Neural cell (in vitro differentiated cells): ENCODE data around the gene WDR36. TPM values are rescaled to one million over a fixed set of nuclear protein-coding genes. Genes with fewer than 3 reads are reported as not detected.

Source experiments
- H2AFZ ChIP-seq: fragments of 200-600, 300-800 bp; sonication (generic), shearing (Covaris generic); 2 replicates; pipeline ENCODE4 v1.6.0; 2014; ENCODE audit warnings: low read depth, mild to moderate bottlenecking, antibody characterized with exemption, low read length, moderate library complexity
- H3F3A ChIP-seq: fragments of 200-600 bp; shearing (Covaris generic); 2 replicates; pipeline ENCODE4 v1.6.1; 2016; ENCODE audit warnings: mild to moderate bottlenecking, moderate library complexity, mixed read lengths, antibody characterized with exemption, low read length; ENCODE audit not compliant: insufficient read depth, poor library complexity, severe bottlenecking
- H3K27ac ChIP-seq: fragments of 200-600, 300-800 bp; sonication (generic), shearing (Covaris generic); 2 replicates; pipeline ENCODE4 v1.5.1; 2014; ENCODE audit warnings: mild to moderate bottlenecking, low read length, moderate library complexity
- H3K27me3 ChIP-seq: fragments of 300-800, 200-600 bp; sonication (generic), shearing (Covaris generic); 2 replicates; pipeline ENCODE4 v1.6.0; 2014; ENCODE audit warnings: mild to moderate bottlenecking, low read depth, low read length, moderate library complexity; ENCODE audit not compliant: insufficient read depth
- H3K36me3 ChIP-seq: fragments of 300-800, 200-600 bp; sonication (generic), shearing (Covaris generic); 2 replicates; pipeline ENCODE4 v1.5.1; 2014; ENCODE audit warnings: mild to moderate bottlenecking, antibody characterized with exemption, low read length, moderate library complexity; ENCODE audit not compliant: insufficient read depth
- H3K4me2 ChIP-seq: fragments of 300-800, 200-600 bp; sonication (generic), shearing (Covaris generic); 2 replicates; pipeline ENCODE4 v1.6.0; 2014; ENCODE audit warnings: mild to moderate bottlenecking, low read length
- H3K4me3 ChIP-seq: fragments of 300-800, 200-600 bp; sonication (generic), shearing (Covaris generic); 2 replicates; pipeline ENCODE4 v1.5.1; 2014; ENCODE audit warnings: mild to moderate bottlenecking, low read length, moderate library complexity
- H3K79me2 ChIP-seq: fragments of 200-600 bp; shearing (Covaris generic); replicated peaks from 2 replicates; pipeline ENCODE4 v1.6.0; 2014; ENCODE audit warnings: mild to moderate bottlenecking, low read length, moderate library complexity; ENCODE audit not compliant: insufficient read depth
- H3K9ac ChIP-seq: fragments of 300-800, 200-600 bp; sonication (generic), shearing (Covaris generic); 2 replicates; pipeline ENCODE4 v1.6.1; 2016; ENCODE audit warnings: mild to moderate bottlenecking, low read length, mixed read lengths
- H3K9me2 ChIP-seq: fragments of 200-600 bp; shearing (Covaris generic); 2 replicates; pipeline ENCODE4 v1.6.1; 2016; ENCODE audit warnings: mild to moderate bottlenecking, low read length, mixed read lengths; ENCODE audit not compliant: insufficient read depth
- H3K9me3 ChIP-seq: fragments of 200-600, 300-800 bp; sonication (generic), shearing (Covaris generic); 2 replicates; pipeline ENCODE4 v1.6.1; 2016; ENCODE audit warnings: mild to moderate bottlenecking, mixed run types, low read length, moderate library complexity, mixed read lengths
- H4K20me1 ChIP-seq: fragments of 200-600 bp; shearing (Covaris generic); 2 replicates; pipeline ENCODE4 v1.6.1; 2016; ENCODE audit warnings: mild to moderate bottlenecking, mixed run types; ENCODE audit not compliant: insufficient read depth
- EP300 ChIP-seq: fragments of 450-650 bp; conservative IDR thresholded peaks from 2 replicates; pipeline ENCODE4 v1.6.1; 2014; ENCODE audit warnings: antibody characterized with exemption, mild to moderate bottlenecking, moderate library complexity; ENCODE audit not compliant: poor library complexity, severe bottlenecking
- EZH2 ChIP-seq: fragments of 200-600, 300-800 bp; shearing (Covaris generic), sonication (generic); IDR thresholded peaks from 2 replicates; pipeline ENCODE4 v1.6.1; 2014; ENCODE audit warnings: antibody characterized with exemption, low read length, borderline replicate concordance, mild to moderate bottlenecking; ENCODE audit not compliant: insufficient read depth, poor library complexity, severe bottlenecking
- MXI1 ChIP-seq: fragments of 450-650 bp; conservative IDR thresholded peaks from 2 replicates; pipeline ENCODE4 v1.6.1; 2014; ENCODE audit warnings: antibody characterized with exemption, mild to moderate bottlenecking; ENCODE audit not compliant: poor library complexity, severe bottlenecking
- POLR2AphosphoS5 ChIP-seq: IDR thresholded peaks from 2 replicates; pipeline ENCODE4 v1.6.1; 2012
- RAD21 ChIP-seq: fragments of 450-650 bp; conservative IDR thresholded peaks from 2 replicates; pipeline ENCODE4 v1.6.1; 2014; ENCODE audit warnings: antibody characterized with exemption, mild to moderate bottlenecking, moderate library complexity
- SMC3 ChIP-seq: fragments of 450-650 bp; conservative IDR thresholded peaks from 2 replicates; pipeline ENCODE4 v1.6.1; 2014; ENCODE audit warnings: antibody characterized with exemption, mild to moderate bottlenecking, moderate library complexity; ENCODE audit not compliant: poor library complexity
- TAF1 ChIP-seq: IDR thresholded peaks from 2 replicates; pipeline ENCODE4 v1.6.1; 2012; ENCODE audit warnings: low read depth
- polyA plus RNA-seq: library from polyadenylated mRNA; depleted of rRNA; stranded (reverse); fragments of >200 nt; gene quantifications from 2 replicates; pipeline ENCODE4 v1.2.3, GENCODE V29; 2014
- TF ChIP-seq, protein P1 (sequence below): fragments of 450-650 bp; IDR thresholded peaks from 2 replicates; pipeline ENCODE4 v1.5.1; 2014; ENCODE audit warnings: antibody characterized with exemption, mild to moderate bottlenecking, moderate library complexity; ENCODE audit not compliant: poor library complexity, severe bottlenecking
- TF ChIP-seq, protein P2 (sequence below): IDR thresholded peaks from 2 replicates; pipeline ENCODE4 v1.6.1; 2012; ENCODE audit warnings: borderline replicate concordance

The WDR36 gene
- polyA plus RNA-seq, 1 donor from 2014 or later = 25.8 TPM

DNA sequence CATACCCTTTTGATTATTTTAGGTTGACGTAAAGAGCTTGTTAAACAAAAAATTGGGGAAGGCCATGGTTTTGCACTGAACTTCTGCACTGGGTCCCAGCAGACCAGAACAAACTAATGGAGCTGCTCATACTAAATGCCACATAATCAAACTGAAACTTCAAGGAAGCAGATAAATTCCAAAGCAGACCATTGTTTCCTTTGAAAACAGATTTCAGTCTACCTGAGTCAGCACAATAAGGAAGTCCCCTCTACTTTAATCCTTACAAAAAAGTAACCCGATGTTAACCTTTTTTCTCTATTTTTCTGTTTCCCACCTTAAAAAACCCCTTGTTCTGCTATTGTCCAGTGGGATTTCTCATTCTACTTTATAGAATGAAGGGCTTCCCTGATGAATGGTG is 39.2 kb downstream of the WDR36 start:
- no peaks in the 10 kb centered on the region for H4K20me1 ChIP-seq
- H3F3A ChIP-seq = no peaks in the 10 kb centered on the region
- no peak overlapping the region for H3K4me2 ChIP-seq
- no peak overlapping the region for H3K4me3 ChIP-seq
- H3K9ac ChIP-seq = no peak overlapping the region
- H3K36me3 ChIP-seq = no peaks in the 10 kb centered on the region
- H3K27me3 ChIP-seq = no peaks in the 10 kb centered on the region
- no peak for TF ChIP-seq MXI1
- no peak for TF ChIP-seq EP300
- TF ChIP-seq, protein P1, sequence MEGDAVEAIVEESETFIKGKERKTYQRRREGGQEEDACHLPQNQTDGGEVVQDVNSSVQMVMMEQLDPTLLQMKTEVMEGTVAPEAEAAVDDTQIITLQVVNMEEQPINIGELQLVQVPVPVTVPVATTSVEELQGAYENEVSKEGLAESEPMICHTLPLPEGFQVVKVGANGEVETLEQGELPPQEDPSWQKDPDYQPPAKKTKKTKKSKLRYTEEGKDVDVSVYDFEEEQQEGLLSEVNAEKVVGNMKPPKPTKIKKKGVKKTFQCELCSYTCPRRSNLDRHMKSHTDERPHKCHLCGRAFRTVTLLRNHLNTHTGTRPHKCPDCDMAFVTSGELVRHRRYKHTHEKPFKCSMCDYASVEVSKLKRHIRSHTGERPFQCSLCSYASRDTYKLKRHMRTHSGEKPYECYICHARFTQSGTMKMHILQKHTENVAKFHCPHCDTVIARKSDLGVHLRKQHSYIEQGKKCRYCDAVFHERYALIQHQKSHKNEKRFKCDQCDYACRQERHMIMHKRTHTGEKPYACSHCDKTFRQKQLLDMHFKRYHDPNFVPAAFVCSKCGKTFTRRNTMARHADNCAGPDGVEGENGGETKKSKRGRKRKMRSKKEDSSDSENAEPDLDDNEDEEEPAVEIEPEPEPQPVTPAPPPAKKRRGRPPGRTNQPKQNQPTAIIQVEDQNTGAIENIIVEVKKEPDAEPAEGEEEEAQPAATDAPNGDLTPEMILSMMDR = no peak
- no peak overlapping the region for H2AFZ ChIP-seq
- H3K9me2 ChIP-seq = no peaks in the 10 kb centered on the region
- no peak overlapping the region for H3K27ac ChIP-seq
- H3K9me3 ChIP-seq = no peaks in the 10 kb centered on the region
- H3K79me2 ChIP-seq = no peaks in the 10 kb centered on the region

DNA sequence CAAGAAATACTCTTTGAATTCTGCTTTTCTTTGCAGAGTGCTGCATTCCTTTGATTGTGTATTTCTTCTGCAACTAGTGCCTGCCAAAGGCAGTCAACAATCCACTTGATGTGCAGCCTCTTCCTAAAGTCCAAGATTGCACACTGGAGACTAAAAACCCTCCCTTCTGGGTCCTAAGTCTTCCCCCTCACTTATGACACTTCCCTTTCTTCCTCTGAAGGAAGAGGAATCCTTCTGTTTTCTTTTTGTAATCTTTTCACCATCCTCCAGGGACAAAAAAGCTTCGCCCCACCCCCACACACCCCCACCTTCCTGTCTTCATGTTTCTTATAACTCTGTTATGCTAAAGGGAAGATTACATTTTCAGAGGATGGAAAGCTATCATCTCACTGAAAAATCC is 39.9 kb downstream of the WDR36 start:
- Histone ChIP-seq H3F3A (no peaks in the 10 kb centered on the region), H2AFZ (no peak overlapping the region), H3K27ac (no peak overlapping the region), H3K4me3 (no peak overlapping the region), H3K79me2 (no peaks in the 10 kb centered on the region), H3K36me3 (no peaks in the 10 kb centered on the region), H3K27me3 (no peaks in the 10 kb centered on the region), H3K4me2 (no peak overlapping the region), H4K20me1 (no peaks in the 10 kb centered on the region), H3K9me2 (no peaks in the 10 kb centered on the region), H3K9ac (no peak overlapping the region), H3K9me3 (no peaks in the 10 kb centered on the region)
- TF ChIP-seq, protein P2, sequence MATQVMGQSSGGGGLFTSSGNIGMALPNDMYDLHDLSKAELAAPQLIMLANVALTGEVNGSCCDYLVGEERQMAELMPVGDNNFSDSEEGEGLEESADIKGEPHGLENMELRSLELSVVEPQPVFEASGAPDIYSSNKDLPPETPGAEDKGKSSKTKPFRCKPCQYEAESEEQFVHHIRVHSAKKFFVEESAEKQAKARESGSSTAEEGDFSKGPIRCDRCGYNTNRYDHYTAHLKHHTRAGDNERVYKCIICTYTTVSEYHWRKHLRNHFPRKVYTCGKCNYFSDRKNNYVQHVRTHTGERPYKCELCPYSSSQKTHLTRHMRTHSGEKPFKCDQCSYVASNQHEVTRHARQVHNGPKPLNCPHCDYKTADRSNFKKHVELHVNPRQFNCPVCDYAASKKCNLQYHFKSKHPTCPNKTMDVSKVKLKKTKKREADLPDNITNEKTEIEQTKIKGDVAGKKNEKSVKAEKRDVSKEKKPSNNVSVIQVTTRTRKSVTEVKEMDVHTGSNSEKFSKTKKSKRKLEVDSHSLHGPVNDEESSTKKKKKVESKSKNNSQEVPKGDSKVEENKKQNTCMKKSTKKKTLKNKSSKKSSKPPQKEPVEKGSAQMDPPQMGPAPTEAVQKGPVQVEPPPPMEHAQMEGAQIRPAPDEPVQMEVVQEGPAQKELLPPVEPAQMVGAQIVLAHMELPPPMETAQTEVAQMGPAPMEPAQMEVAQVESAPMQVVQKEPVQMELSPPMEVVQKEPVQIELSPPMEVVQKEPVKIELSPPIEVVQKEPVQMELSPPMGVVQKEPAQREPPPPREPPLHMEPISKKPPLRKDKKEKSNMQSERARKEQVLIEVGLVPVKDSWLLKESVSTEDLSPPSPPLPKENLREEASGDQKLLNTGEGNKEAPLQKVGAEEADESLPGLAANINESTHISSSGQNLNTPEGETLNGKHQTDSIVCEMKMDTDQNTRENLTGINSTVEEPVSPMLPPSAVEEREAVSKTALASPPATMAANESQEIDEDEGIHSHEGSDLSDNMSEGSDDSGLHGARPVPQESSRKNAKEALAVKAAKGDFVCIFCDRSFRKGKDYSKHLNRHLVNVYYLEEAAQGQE = no peak
- TF ChIP-seq SMC3 (no peak), RAD21 (no peak)

DNA sequence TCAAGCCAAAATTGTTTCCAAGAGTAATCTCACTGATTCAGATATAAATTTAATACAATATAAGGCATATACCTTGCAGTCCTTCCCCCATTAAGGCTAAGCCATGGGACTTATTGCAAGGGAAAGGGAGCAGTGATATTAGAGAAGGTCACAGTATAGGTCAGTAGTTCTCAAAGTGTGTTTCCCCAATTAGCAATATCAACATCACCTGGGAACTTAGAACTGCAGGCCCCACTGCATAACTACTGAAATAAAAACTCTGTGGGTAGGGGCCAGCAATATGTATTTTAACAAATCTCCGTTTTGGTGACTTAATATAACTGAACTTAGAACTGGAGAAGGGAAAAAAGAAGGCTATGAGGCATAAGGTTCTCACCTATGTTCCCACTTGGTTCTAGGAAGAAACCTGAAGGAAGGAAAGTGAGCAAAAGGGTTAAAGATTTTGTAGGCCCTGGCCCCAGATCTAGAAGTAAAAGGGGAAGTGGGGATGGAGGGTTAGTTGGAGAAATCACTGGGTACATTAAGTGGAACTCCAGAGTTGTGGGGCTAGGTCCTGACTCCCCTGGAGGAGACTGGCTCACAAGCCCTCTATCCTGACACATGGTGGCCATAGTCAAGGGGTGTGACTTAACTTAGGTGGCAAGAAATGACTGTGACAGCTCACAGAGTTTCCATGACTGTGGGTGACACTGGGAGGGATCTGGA is 40.7 kb downstream of the WDR36 start:
- Histone ChIP-seq H3K4me3 (no peak overlapping the region), H3K9me2 (no peaks in the 10 kb centered on the region), H3K27me3 (no peaks in the 10 kb centered on the region), H2AFZ (no peak overlapping the region), H3K27ac (no peak overlapping the region), H3K79me2 (no peaks in the 10 kb centered on the region), H3K9ac (no peak overlapping the region), H3K4me2 (no peak overlapping the region), H4K20me1 (no peaks in the 10 kb centered on the region), H3K9me3 (no peaks in the 10 kb centered on the region), H3K36me3 (no peaks in the 10 kb centered on the region), H3F3A (no peaks in the 10 kb centered on the region)
- TF ChIP-seq, protein P2 = no peak
- TF ChIP-seq EZH2 (no peak), SMC3 (no peak), POLR2AphosphoS5 (no peak), TAF1 (no peak), EP300 (no peak), MXI1 (no peak), RAD21 (no peak)
- TF ChIP-seq, protein P1 = no peak
